Measurements from ENCODE around the gene REXO1.

The REXO1 gene

DNA sequence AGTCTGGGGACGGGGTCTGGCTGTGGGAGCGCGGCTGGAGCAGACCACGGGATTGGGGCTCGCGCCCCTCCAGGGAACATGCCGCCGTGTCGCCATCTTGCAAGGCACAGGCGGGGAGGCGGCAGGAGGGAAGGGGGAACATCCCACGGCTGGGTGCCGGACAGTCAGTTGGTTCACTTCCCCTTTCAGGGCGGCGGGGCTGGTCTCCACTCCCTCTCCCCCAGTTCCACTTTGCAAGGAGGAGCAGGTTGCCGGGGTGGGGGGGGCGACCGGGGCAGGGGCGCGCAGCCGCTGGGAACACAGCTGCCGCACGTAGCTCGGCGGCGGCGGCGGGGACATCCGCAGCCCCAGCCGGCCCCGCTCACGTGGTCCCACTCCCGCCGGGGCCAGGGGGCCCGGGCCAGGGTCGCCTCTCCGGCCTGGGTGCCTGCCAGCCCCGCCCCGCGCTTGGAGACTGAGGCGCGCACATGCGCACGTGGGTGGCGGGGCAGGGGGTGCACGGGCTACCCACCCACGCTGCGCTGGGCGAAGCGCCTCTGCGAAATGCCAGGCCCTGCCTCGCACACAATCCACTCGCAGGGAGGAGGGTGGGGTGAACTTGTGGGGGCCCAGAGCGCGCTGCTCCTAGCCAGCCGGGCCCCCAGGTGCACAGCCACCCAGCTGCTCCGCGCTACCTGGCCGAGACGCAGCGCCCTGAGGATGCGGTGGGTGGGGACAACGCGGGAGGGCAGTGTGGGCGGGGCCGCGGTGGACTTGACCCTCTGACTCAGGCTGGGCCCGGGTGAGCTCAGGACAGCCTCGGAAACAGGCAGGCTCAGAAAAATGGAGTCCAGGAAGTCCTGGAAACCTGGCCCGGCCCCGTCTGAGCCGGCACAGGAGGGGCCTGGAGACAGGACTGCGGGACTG lies 8.7 kb upstream of the REXO1 start:
- H3K9ac ChIP-seq: no peak overlapping the region
- H2AFZ ChIP-seq: peak overlapping the region; percentile 28
- H3K9me3 ChIP-seq (ENCODE audit: control insufficient read depth, low read length): no peaks in the 10 kb centered on the region
- peak overlapping the region; percentile 49 for H3K4me2 ChIP-seq (ENCODE audit: low read length)
- peaks cover 22% of the 10 kb centered on the region for H3K4me1 ChIP-seq
- H3K4me3 ChIP-seq (ENCODE audit: low read depth, low read length): no peak overlapping the region
- no peaks in the 10 kb centered on the region for H3K27me3 ChIP-seq (ENCODE audit: control insufficient read depth, insufficient read depth, low read length)
- H3K79me2 ChIP-seq: peaks cover 13% of the 10 kb centered on the region
- H3K36me3 ChIP-seq (ENCODE audit: control insufficient read depth, insufficient read depth, low read length): no peaks in the 10 kb centered on the region
- peak overlapping the region; percentile 32 for H3K27ac ChIP-seq
- TF ChIP-seq, protein P1, sequence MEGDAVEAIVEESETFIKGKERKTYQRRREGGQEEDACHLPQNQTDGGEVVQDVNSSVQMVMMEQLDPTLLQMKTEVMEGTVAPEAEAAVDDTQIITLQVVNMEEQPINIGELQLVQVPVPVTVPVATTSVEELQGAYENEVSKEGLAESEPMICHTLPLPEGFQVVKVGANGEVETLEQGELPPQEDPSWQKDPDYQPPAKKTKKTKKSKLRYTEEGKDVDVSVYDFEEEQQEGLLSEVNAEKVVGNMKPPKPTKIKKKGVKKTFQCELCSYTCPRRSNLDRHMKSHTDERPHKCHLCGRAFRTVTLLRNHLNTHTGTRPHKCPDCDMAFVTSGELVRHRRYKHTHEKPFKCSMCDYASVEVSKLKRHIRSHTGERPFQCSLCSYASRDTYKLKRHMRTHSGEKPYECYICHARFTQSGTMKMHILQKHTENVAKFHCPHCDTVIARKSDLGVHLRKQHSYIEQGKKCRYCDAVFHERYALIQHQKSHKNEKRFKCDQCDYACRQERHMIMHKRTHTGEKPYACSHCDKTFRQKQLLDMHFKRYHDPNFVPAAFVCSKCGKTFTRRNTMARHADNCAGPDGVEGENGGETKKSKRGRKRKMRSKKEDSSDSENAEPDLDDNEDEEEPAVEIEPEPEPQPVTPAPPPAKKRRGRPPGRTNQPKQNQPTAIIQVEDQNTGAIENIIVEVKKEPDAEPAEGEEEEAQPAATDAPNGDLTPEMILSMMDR (IDR thresholded peaks at IDR 0.05): no peak

DNA sequence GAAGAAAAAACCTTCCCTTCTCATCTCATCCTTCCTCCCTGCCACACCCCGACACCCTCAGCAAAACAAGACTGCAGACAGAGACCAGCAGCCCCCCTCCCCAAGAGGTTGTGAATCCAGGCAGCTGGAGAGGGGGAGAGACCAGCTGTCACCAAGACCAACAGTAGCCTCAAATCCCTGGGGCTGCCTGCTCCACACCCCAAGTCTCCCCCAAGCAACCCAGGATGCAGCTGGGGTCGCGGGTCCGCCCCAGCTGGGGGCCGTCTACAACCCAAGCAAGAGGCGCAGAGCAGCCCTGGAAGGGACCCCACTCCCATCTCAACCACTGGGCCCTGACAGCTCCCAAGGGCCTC lies 8.0 kb upstream of the REXO1 start:
- Histone ChIP-seq H3K9me3 (ENCODE audit: control insufficient read depth, low read length) (no peaks in the 10 kb centered on the region), H3K9ac (no peak overlapping the region), H3K27ac (no peak overlapping the region), H3K27me3 (ENCODE audit: control insufficient read depth, insufficient read depth, low read length) (no peaks in the 10 kb centered on the region), H3K36me3 (ENCODE audit: control insufficient read depth, insufficient read depth, low read length) (no peaks in the 10 kb centered on the region), H3K4me1 (peaks cover 22% of the 10 kb centered on the region), H3K79me2 (peaks cover 13% of the 10 kb centered on the region), H3K4me2 (ENCODE audit: low read length) (peak overlapping the region; percentile 31), H2AFZ (no peak overlapping the region), H3K4me3 (ENCODE audit: low read depth, low read length) (peak overlapping the region; percentile 11)
- TF ChIP-seq, protein P1 (IDR thresholded peaks at IDR 0.05): no peak

DNA sequence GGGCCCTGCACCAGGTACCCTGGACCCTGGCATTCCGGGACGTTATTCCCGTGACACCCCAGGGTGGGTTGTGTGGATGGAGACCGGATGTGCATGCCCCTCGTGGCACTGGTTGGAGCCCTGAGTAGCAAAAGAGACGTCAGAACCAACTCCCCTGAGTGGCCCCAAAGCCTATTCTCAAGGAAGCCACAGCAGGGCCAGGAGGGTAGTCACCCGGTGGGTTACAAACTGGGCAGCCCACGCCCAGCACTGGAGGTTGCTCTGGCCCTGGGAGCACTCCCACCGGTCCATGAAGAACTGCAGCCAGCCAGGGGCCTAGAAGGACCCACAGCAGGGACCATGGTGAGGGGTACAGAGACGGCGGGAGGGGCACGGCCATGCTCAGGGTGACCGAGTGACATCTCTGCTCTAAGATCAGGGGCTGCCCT lies 7.6 kb upstream of the REXO1 start:
- no peaks in the 10 kb centered on the region for H3K27me3 ChIP-seq (ENCODE audit: control insufficient read depth, insufficient read depth, low read length)
- no peak overlapping the region for H3K9ac ChIP-seq
- H3K79me2 ChIP-seq: peaks cover 13% of the 10 kb centered on the region
- peak overlapping the region; percentile 51 for H3K27ac ChIP-seq
- H2AFZ ChIP-seq: no peak overlapping the region
- TF ChIP-seq, protein P1 (IDR thresholded peaks at IDR 0.05): no peak
- peaks cover 18% of the 10 kb centered on the region for H3K4me1 ChIP-seq
- H3K4me3 ChIP-seq (ENCODE audit: low read depth, low read length): peak overlapping the region; percentile 11
- no peaks in the 10 kb centered on the region for H3K36me3 ChIP-seq (ENCODE audit: control insufficient read depth, insufficient read depth, low read length)
- peak overlapping the region; percentile 31 for H3K4me2 ChIP-seq (ENCODE audit: low read length)
- H3K9me3 ChIP-seq (ENCODE audit: control insufficient read depth, low read length): no peaks in the 10 kb centered on the region

DNA sequence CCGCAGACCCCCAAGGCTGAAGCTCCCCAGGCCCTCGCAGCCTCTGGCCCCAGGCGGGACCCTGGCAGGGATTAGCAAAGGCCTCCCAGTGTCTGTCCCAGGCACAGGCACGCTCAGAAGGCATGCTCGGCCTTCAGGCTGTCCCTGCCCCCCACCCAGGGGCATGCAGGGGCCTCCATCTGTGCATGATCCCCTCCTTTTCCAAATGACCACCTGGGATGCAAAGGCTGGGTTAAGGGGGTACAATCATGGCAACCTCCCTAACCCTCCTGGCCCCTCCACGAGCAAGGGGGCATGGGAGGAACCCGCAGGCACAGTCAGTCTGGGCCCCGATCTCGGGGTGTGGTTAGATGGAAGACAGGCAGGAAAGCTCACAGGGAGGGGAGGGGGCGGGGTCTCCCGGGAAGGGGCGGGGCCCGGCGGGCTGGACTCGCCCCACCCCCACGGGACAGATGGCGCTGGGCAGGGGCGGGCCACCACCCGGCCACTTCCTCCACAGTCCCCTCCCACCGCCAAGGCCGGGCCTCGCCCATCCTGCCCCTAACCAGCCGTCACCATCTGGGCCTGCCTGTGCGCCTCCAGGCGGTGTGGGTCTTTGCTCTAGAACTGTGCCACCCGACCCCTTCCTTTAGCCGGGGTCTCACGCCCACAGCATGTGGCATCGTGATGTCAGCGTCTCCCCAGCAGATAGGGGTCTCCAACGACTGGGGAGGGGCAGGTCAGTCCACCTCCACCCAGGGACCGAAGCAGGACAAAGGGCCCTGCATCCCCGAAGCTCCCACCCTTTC lies 7.0 kb upstream of the REXO1 start:
- no peaks in the 10 kb centered on the region for H3K9me3 ChIP-seq (ENCODE audit: control insufficient read depth, low read length)
- H3K27me3 ChIP-seq (ENCODE audit: control insufficient read depth, insufficient read depth, low read length): no peaks in the 10 kb centered on the region
- H2AFZ ChIP-seq: no peak overlapping the region
- H3K4me3 ChIP-seq (ENCODE audit: low read depth, low read length): no peak overlapping the region
- TF ChIP-seq, protein P1 (IDR thresholded peaks at IDR 0.05): no peak
- no peaks in the 10 kb centered on the region for H3K36me3 ChIP-seq (ENCODE audit: control insufficient read depth, insufficient read depth, low read length)
- H3K27ac ChIP-seq: peak overlapping the region; percentile 51
- H3K4me1 ChIP-seq: peaks cover 12% of the 10 kb centered on the region
- H3K4me2 ChIP-seq (ENCODE audit: low read length): peak overlapping the region; percentile 31
- peaks cover 7% of the 10 kb centered on the region for H3K79me2 ChIP-seq
- H3K9ac ChIP-seq: no peak overlapping the region
